K562 (cell line): Measurements from ENCODE around the gene DAZAP1. TPM values are rescaled to one million over a fixed set of nuclear protein-coding genes. Genes with fewer than 3 reads are reported as not detected.

Experiments
- AFF1 ChIP-seq, 2 experiments: fragments of 450-650 bp; IDR thresholded peaks; 2 replicates each; pipeline ENCODE4 v1.6.1; 2018; ENCODE audit warnings: mild to moderate bottlenecking in 2 of 2, low read depth in 1 of 2; ENCODE audit not compliant: partially characterized antibody in 2 of 2
- DACH1 ChIP-seq: fragments of 450-650 bp; IDR thresholded peaks from 2 replicates; pipeline ENCODE4 v1.6.1; 2018; ENCODE audit not compliant: partially characterized antibody
- E2F6 ChIP-seq, 2 experiments: IDR thresholded peaks; 2 replicates each; pipeline ENCODE4 v1.6.1; 2011; ENCODE audit warnings: borderline replicate concordance in 1 of 2, control low read depth in 1 of 2, low read depth in 1 of 2, low read length in 1 of 2, mild to moderate bottlenecking in 1 of 2, mixed read lengths in 1 of 2, moderate library complexity in 1 of 2; ENCODE audit not compliant: insufficient read depth in 1 of 2, insufficient read length in 1 of 2, poor library complexity in 1 of 2, severe bottlenecking in 1 of 2; ENCODE audit errors: extremely low read depth in 1 of 2
- E4F1 ChIP-seq: fragments of 250-450 bp; sonication (Bioruptor Pico); IDR thresholded peaks from 2 replicates; pipeline ENCODE4 v1.5.0; 2021; ENCODE audit warnings: mild to moderate bottlenecking, borderline replicate concordance
- EP400 ChIP-seq: fragments of 450-650 bp; IDR thresholded peaks from 2 replicates; pipeline ENCODE4 v1.6.1; 2017; ENCODE audit warnings: antibody characterized with exemption, mild to moderate bottlenecking, moderate library complexity
- GTF2E2 ChIP-seq: fragments of 200-800 bp; sonication (Bioruptor generic); IDR thresholded peaks from 2 replicates; pipeline ENCODE4 v1.6.1; 2016; ENCODE audit warnings: missing genetic modification characterization, missing compliant biosample characterization
- NFE2L1 ChIP-seq: fragments of 450-650 bp; IDR thresholded peaks from 2 replicates; pipeline ENCODE4 v1.6.1; 2016; ENCODE audit warnings: missing genetic modification characterization, low read depth, mild to moderate bottlenecking, missing compliant biosample characterization, moderate library complexity, borderline replicate concordance
- NR3C1 ChIP-seq: sonication (generic); formaldehyde crosslinking; IDR thresholded peaks from 2 replicates; pipeline ENCODE4 v1.8.1; 2022; ENCODE audit warnings: missing genetic modification reagents
- POLR2AphosphoS2 ChIP-seq: IDR thresholded peaks from 2 replicates; pipeline ENCODE4 v1.6.1; 2012; ENCODE audit warnings: low read length, improper control_type of control experiment
- PTTG1 ChIP-seq: fragments of 450-650 bp; IDR thresholded peaks from 2 replicates; pipeline ENCODE4 v1.6.1; 2016; ENCODE audit warnings: low read depth, mild to moderate bottlenecking, missing genetic modification characterization, missing compliant biosample characterization
- SIX5 ChIP-seq, 2 experiments: IDR thresholded peaks; 2 replicates each; pipeline ENCODE4 v1.6.1; 2011; ENCODE audit warnings: low read length in 2 of 2, borderline replicate concordance in 1 of 2, low read depth in 1 of 2, mild to moderate bottlenecking in 1 of 2, moderate library complexity in 1 of 2; ENCODE audit not compliant: insufficient read depth in 1 of 2
- SMARCB1 ChIP-seq: IDR thresholded peaks from 2 replicates; pipeline ENCODE4 v1.6.1; 2011; ENCODE audit warnings: improper control_type of control experiment, low read depth; ENCODE audit not compliant: insufficient read length
- STAT5B ChIP-seq: fragments of 250-450 bp; sonication (Bioruptor Pico); IDR thresholded peaks from 2 replicates; pipeline ENCODE4 v1.8.0; 2021; ENCODE audit warnings: mild to moderate bottlenecking, inconsistent platforms
- TAF1 ChIP-seq: IDR thresholded peaks from 2 replicates; pipeline ENCODE4 v1.6.1; 2011; ENCODE audit warnings: mild to moderate bottlenecking, low read length, moderate library complexity; ENCODE audit not compliant: insufficient read depth, control insufficient read depth, severe bottlenecking; ENCODE audit errors: extremely low read depth
- TEAD1 ChIP-seq, 2 experiments: fragments of 450-650 bp in 1 of 2; sonication (generic) in 1 of 2; formaldehyde crosslinking; IDR thresholded peaks; 2 replicates each; pipeline versions ENCODE4 v1.4.0 to v1.8.0; 2020 to 2022; ENCODE audit warnings: mild to moderate bottlenecking in 2 of 2, missing genetic modification reagents in 1 of 2
- ZEB2 ChIP-seq: fragments of 450-650 bp; IDR thresholded peaks from 2 replicates; pipeline ENCODE4 v1.6.1; 2016
- ZNF253 ChIP-seq: fragments of 250-450 bp; sonication (Bioruptor Pico); conservative IDR thresholded peaks from 2 replicates; pipeline ENCODE4 v1.6.1; 2021; ENCODE audit warnings: mild to moderate bottlenecking
- ZNF586 ChIP-seq: fragments of 450-650 bp; formaldehyde crosslinking; conservative IDR thresholded peaks from 2 replicates; pipeline ENCODE4 v1.4.0; 2020; ENCODE audit warnings: mild to moderate bottlenecking, moderate library complexity
- ZNF76 ChIP-seq: fragments of 250-450 bp; sonication (Bioruptor Pico); IDR thresholded peaks from 2 replicates; pipeline ENCODE4 v1.4.0; 2020; ENCODE audit warnings: mild to moderate bottlenecking, moderate library complexity, borderline replicate concordance
- polyA plus RNA-seq, 8 experiments: library from polyadenylated mRNA; depleted of rRNA in 4 of 8; stranded (reverse) in 5 of 8; unstranded in 3 of 8; fragments of >200 nt; fragmentation: Nextera tagmentation in 2 of 8; fragmentation: Illumina TruSeq in 1 of 8; extraction: Ambion mirVana in 2 of 8; extraction: Trizol in 1 of 8; gene quantifications; 2 replicates each; pipeline versions ENCODE4 v1.2.1 to v1.2.3, GENCODE V29; 2011 to 2014; ENCODE audit warnings: inconsistent platforms in 1 of 8, missing spikeins in 1 of 8
- total RNA-seq, 7 experiments: library from RNA; depleted of rRNA in 6 of 7; stranded (reverse); fragments of >200 nt in 6 of 7; fragmentation: Illumina TruSeq in 2 of 7; extraction: Trizol in 2 of 7; gene quantifications; 2 replicates each; pipeline versions ENCODE4 v1.2.1 to v1.2.3, GENCODE V29; 2011 to 2021; ENCODE audit warnings: low replicate concordance in 1 of 7

DAZAP1 gene
- total and polyA plus RNA-seq, 9 of the 15 experiments (the other 6 are each of a cell fraction or from before 2014, with no cell fraction given): 10.8 to 289 (median 142) TPM

GRCh38 chr19:1406774-1407527 lies 435 bp upstream of the DAZAP1 start (continued):
- TF ChIP-seq TEAD1 (CRISPR knock-in tag; IDR thresholded peaks at IDR 0.05) (peak in 1 of 2 experiments; percentile 76; a peak in 1 of 4 replicates), AFF1 (IDR thresholded peaks at IDR 0.05; ENCODE audit: low read depth in 1 of 2, partially characterized antibody in 2 of 2) (peak in 1 of 2 experiments; percentile 34), STAT5B (CRISPR knock-in tag) (no peak), E4F1 (CRISPR knock-in tag) (no peak), POLR2AphosphoS2 (no peak), ZNF76 (CRISPR knock-in tag) (no peak), NFE2L1 (tag) (no peak), ZNF253 (CRISPR knock-in tag) (no peak), E2F6 (IDR thresholded peaks at IDR 0.05; ENCODE audit: borderline replicate concordance in 1 of 2, extremely low read depth in 1 of 2, insufficient read depth in 1 of 2, insufficient read length in 1 of 2, low read depth in 1 of 2, low read length in 1 of 2, poor library complexity in 1 of 2, severe bottlenecking in 1 of 2) (peak; percentile 98 to 99), TAF1 (peak; percentile 26), NR3C1 (CRISPR knock-in tag) (peak; percentile 80; the same call in 1 of the 2 replicates), ZNF586 (no peak), SMARCB1 (no peak), ZEB2 (no peak), EP400 (peak; percentile 85), GTF2E2 (tag) (no peak), PTTG1 (tag) (no peak), SIX5 (IDR thresholded peaks at IDR 0.05; ENCODE audit: borderline replicate concordance in 1 of 2, insufficient read depth in 1 of 2, low read depth in 1 of 2, low read length in 2 of 2) (peak; percentile 49 to 56; a peak in 2 of 4 replicates), DACH1 (peak; percentile 92)
